OCI-LY1 (cell line): ENCODE measurements around the gene KRT6B.

Source experiments
- EZH2 ChIP-seq: fragments of 200-600 bp; sonication (generic), shearing (Covaris generic); IDR thresholded peaks from 2 replicates; pipeline ENCODE4 v1.8.0; 2017; ENCODE audit warnings: borderline replicate concordance, mixed run types, mild to moderate bottlenecking, antibody characterized with exemption, low read length, moderate library complexity, mixed read lengths
- TF ChIP-seq, protein P1 (sequence below): fragments of 200-600 bp; sonication (generic), shearing (Covaris generic); IDR thresholded peaks from 2 replicates; pipeline ENCODE4 v1.5.1; 2017; ENCODE audit warnings: mild to moderate bottlenecking, antibody characterized with exemption, low read length, moderate library complexity, mixed read lengths

DNA sequence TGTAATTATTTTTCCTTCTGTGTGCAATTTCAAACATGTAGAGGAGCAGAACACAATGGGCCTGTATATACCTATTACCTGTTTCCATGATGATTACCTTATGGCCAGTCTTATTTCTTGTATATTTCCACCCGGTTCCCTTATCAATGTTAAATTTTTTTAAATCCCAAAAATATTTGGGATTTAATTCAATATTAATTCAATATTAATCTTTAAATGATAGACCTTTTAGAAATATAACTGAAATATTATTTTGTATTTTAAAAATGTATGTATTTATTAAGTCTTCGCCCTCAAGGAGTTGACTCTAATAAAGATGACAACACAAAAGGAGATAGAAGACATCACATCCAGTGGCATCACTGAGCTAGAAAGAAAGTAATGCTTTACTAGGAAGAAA, 22.3 kb upstream of the KRT6B start:
- TF ChIP-seq, protein P1, sequence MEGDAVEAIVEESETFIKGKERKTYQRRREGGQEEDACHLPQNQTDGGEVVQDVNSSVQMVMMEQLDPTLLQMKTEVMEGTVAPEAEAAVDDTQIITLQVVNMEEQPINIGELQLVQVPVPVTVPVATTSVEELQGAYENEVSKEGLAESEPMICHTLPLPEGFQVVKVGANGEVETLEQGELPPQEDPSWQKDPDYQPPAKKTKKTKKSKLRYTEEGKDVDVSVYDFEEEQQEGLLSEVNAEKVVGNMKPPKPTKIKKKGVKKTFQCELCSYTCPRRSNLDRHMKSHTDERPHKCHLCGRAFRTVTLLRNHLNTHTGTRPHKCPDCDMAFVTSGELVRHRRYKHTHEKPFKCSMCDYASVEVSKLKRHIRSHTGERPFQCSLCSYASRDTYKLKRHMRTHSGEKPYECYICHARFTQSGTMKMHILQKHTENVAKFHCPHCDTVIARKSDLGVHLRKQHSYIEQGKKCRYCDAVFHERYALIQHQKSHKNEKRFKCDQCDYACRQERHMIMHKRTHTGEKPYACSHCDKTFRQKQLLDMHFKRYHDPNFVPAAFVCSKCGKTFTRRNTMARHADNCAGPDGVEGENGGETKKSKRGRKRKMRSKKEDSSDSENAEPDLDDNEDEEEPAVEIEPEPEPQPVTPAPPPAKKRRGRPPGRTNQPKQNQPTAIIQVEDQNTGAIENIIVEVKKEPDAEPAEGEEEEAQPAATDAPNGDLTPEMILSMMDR, result no peak
- no peak for TF ChIP-seq EZH2
